Measurements from ENCODE around the gene SLC44A1. TPM values are rescaled to one million over a fixed set of nuclear protein-coding genes. Genes with fewer than 3 reads are reported as not detected.

The SLC44A1 gene
- total and polyA plus RNA-seq, 10 of the 15 experiments (the other 5 are each of a cell fraction or from before 2014, with no cell fraction given) = 2.4 to 21.2 (median 12.4) TPM

DNA sequence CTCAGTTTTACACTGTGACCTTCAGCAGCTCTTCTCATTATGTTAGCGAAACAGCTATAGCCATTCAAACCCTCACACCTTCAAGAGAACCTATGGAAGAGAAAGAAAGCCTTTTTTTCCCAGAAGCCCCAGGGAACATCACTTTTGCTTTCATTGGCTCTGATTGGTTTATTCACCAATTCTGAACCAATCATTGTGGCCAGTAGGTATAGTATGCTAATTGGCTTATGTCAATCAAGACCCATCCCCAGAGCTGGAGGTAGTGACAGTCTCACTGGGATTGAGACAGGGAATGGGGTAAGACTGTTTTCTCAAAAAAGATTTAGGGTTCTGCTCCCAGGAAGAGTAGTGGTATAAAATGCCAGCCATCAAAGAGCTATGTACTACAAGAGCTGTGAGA, 129.3 kb downstream of the SLC44A1 start (continued):
- no peak for TF ChIP-seq IKZF2 (IDR thresholded peaks at IDR 0.05)
- TF ChIP-seq E2F4 (IDR thresholded peaks at IDR 0.05; ENCODE audit: low read depth, low read length) = no peak

DNA sequence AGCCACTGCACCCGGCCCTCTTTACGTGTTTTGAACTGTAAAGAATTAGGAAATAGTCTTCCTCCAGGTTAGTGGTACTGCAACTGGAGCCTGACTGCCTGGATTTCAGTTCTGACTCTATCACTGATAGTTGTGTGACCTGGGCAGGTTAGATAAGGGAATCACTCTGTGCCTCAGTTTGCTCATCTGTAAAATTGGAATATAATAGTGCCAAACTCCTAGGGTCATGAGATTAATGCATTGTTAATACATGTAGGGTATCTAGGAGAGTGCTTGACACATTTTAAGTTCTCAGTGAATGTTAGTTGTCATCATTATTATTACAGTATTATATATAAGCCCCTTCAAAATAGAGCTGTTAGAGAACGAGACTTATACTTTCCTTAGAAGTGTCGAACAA, 130.9 kb downstream of the SLC44A1 start:
- DNase-seq (ENCODE audit: low read depth, low spot score) (no peak), FAIRE-seq (no peak), ATAC-seq (no peak)
- RAD21 ChIA-PET (ENCODE audit: unreplicated experiment) = no interaction called here
- Histone ChIP-seq H2AFZ (ENCODE audit: control insufficient read depth, low read depth, low read length) (no peak overlapping the region), H3K4me1 (ENCODE audit: control insufficient read depth, insufficient read depth, low read length) (no peaks in the 10 kb centered on the region), H3K9me3 (replicated peaks; ENCODE audit: control insufficient read depth, insufficient read depth, low read length) (no peaks in the 10 kb centered on the region), H4K20me1 (ENCODE audit: control insufficient read depth, insufficient read depth) (no peaks in the 10 kb centered on the region), H3K36me3 (ENCODE audit: control insufficient read depth in 2 of 2, insufficient read depth in 2 of 2, low read length in 1 of 2) (no peaks in the 10 kb centered on the region), H3K9ac (ENCODE audit: control insufficient read depth, insufficient read depth, low read length) (no peak overlapping the region), H3K4me3 (no peak overlapping the region), H3K4me2 (ENCODE audit: control insufficient read depth, insufficient read depth) (no peak overlapping the region), H3K27me3 (replicated peaks in 1 of 2; ENCODE audit: control insufficient read depth in 2 of 2, insufficient read depth in 2 of 2, low read length in 1 of 2) (no peaks in the 10 kb centered on the region), H3K79me2 (ENCODE audit: control insufficient read depth, insufficient read depth, low read length) (no peaks in the 10 kb centered on the region), H3K27ac (ENCODE audit: control insufficient read depth, insufficient read depth) (no peak overlapping the region)
- SMC1A ChIA-PET (ENCODE audit: uncharacterized antibody, unreplicated experiment) = interaction anchor here (1.0 to 1.6 kb wide), 2 partner anchors 11 to 224 kb away, joined by 3 read pairs; no protein-coding TSS in a partner anchor
- no peak for TF ChIP-seq RBBP5 (conservative IDR thresholded peaks at IDR 0.05)
- TF ChIP-seq TCF3 (IDR thresholded peaks at IDR 0.05; ENCODE audit: borderline replicate concordance, insufficient read depth, low read depth, low read length) = no peak
- TF ChIP-seq HDGF (IDR thresholded peaks at IDR 0.05) = no peak
- TF ChIP-seq MYC (IDR thresholded peaks at IDR 0.05; ENCODE audit: insufficient read depth, insufficient read length, insufficient replicate concordance, low read length, severe bottlenecking) = no peak
- no peak for TF ChIP-seq SREBF1 (IDR thresholded peaks at IDR 0.05; ENCODE audit: low read length)
- TF ChIP-seq RELA (IDR thresholded peaks at IDR 0.05; ENCODE audit: borderline replicate concordance, partially characterized antibody) = no peak
- no peak for TF ChIP-seq NR2C2 (IDR thresholded peaks at IDR 0.05; ENCODE audit: borderline replicate concordance, control insufficient read depth, insufficient read length, low read depth)
- TF ChIP-seq IKZF1 (conservative IDR thresholded peaks at IDR 0.05) = no peak
- POLR2A ChIA-PET = no interaction called here
- BruUV-seq (replicated peaks) = no TSS peak
- WGBS (ENCODE audit: insufficient coverage, insufficient replicate concordance, low lambda C conversion rate, missing lambda C conversion rate) = 97% methylated on average over 4 of the region's 4 CpGs
- in situ Hi-C loops (cut with MboI) = no loop called here
- CTCF ChIA-PET = no interaction called here
- intact Hi-C loops (cut with micrococcal nuclease; ENCODE audit: unreplicated experiment) = no loop called here

Data from GM12878 (cell line).